Activated CD4-positive, alpha-beta T cell treated with anti-CD3 and anti-CD28 coated beads, Interleukin-2, amount 10 ng/mL, durations not matched to agents 24 days and 14 days (primary cell): Measurements from ENCODE around the gene RIOK3. TPM values are rescaled to one million over a fixed set of nuclear protein-coding genes. Genes with fewer than 3 reads are reported as not detected.
A peak's percentile ranks its signal among the peaks of the same experiment; 100 is the strongest.
"Not testable (repeated sequence)": the region's sequence is repeated elsewhere in the genome, so short reads cannot be mapped to it uniquely, and the experiment has no call there.

Experiments used
- DNase-seq: peaks from one replicate; pipeline ENCODE4 v3.0.0; 2022
- H3K27ac Mint-ChIP-seq: one replicate; pipeline ENCODE4 v1.8.0; 2022; ENCODE audit warnings: mild to moderate bottlenecking, mixed read lengths
- H3K27me3 Mint-ChIP-seq: one replicate; pipeline ENCODE4 v1.8.0; 2022; ENCODE audit warnings: mixed read lengths
- H3K36me3 Mint-ChIP-seq: one replicate; pipeline ENCODE4 v1.8.0; 2022; ENCODE audit warnings: low read depth, mild to moderate bottlenecking, mixed read lengths
- H3K4me1 Mint-ChIP-seq: one replicate; pipeline ENCODE4 v1.8.0; 2021; ENCODE audit warnings: mixed read lengths
- H3K4me3 Mint-ChIP-seq: one replicate; pipeline ENCODE4 v1.8.0; 2022; ENCODE audit warnings: mild to moderate bottlenecking, moderate library complexity, mixed read lengths
- H3K9me3 Mint-ChIP-seq: one replicate; pipeline ENCODE4 v1.8.0; 2021; ENCODE audit warnings: mixed read lengths
- intact Hi-C: fragments of 100-400 bp; cut with micrococcal nuclease; formaldehyde crosslinking; loops from one replicate; pipeline ENCODE4 v1.15.1; 2023
- total RNA-seq: library from RNA; stranded (reverse); gene quantifications from 2 replicates; pipeline ENCODE4 v1.2.3, GENCODE V29; 2022

RIOK3 gene
- total RNA-seq, 1 donor from 2014 or later, result 46.7 TPM

DNA sequence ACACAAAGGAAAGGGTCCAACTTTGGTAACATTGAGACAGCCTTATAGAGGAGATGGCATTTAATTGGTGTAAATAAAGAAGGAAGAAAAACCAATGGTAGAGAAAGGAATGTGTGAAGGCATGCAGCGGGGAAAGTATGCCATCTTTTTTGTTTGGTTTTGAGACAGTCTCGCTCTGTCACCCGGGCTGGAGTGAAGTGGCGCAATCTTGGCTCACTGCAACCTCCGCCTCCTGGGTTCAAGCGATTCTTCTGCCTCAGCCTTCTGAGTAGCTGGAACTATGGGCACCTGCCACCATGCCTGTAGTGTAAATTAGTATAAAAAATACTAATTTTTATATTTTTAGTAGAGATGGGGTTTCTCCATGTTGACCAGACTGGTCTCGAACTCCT, 6.4 kb downstream of the RIOK3 start:
- DNase-seq, result no peak
- intact Hi-C loops, result loop anchor here (10.0 kb wide), 1 partner anchor 555 kb away; the partner anchor contains the start of gene TTC39C
- Mint-ChIP-seq H3K4me1 (peaks cover 44% of the 10 kb centered on the region), H3K36me3 (peaks cover 35% of the 10 kb centered on the region), H3K9me3 (no peaks in the 10 kb centered on the region), H3K4me3 (no peak overlapping the region), H3K27me3 (no peaks in the 10 kb centered on the region), H3K27ac (no peak overlapping the region)

DNA sequence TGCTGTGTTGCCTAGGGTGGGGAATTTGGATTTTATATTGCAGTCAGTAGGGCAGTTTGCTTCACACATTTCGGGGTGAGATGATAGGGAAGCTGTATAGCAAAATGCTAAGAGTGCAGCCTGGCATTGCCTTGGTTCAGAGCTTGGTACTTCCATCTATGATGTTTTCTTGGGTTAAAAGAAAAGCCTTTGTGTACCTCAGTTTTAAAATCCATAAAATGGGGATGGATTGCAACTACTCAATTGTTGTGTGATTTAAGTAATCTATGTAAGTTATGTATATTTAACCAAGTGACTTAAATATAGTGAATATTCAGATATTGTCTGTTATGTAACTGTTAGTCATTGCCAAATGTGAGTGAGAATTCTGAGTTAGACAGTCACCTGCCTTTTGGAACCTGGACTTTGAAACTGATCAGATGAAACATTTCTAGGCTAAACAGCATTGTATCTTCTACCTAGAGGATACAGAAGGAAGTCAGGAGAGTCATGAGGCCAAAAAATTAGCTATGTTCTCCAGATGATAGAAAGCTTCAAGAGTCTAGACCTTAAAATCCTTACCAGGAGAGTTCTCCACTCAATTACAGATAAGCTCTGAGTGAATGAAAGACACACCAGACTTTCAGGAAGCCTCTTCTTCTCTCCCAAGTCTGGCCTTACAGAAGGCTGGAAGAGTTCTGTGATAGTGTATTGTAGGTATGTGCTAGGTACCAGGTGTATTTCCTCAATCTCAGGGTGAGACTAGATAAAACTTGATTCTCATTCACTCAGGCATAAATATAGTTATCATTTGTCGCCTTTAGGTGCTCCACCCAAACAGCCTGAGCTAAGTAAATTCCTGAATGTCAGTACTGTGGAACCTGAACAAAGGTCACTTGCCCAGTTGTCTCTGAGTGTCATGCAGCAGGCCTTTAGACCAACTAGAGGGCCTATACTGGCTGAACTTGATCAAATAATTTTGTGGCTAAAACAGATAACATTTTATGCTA, 7.5 kb downstream of the RIOK3 start:
- Mint-ChIP-seq H3K4me1 (peaks cover 38% of the 10 kb centered on the region), H3K4me3 (no peak overlapping the region), H3K27ac (no peak overlapping the region), H3K27me3 (no peaks in the 10 kb centered on the region), H3K9me3 (no peaks in the 10 kb centered on the region), H3K36me3 (peaks cover 38% of the 10 kb centered on the region)
- DNase-seq, result no peak
- intact Hi-C loops, result no loop called here

- peaks cover 29% of the 10 kb centered on the region for H3K4me1 Mint-ChIP-seq
- no peaks in the 10 kb centered on the region for H3K27me3 Mint-ChIP-seq
- DNase-seq, result no peak
- no peak overlapping the region for H3K27ac Mint-ChIP-seq
- intact Hi-C loops, result no loop called here
- H3K9me3 Mint-ChIP-seq, result no peaks in the 10 kb centered on the region
- peaks cover 42% of the 10 kb centered on the region for H3K36me3 Mint-ChIP-seq
- no peak overlapping the region for H3K4me3 Mint-ChIP-seq
Observed at GRCh38 chr18:23462876-23463275, 9.8 kb downstream of the RIOK3 start.

GRCh38 chr18:23468753-23469459, 15.8 kb downstream of the RIOK3 start:
- no peak for DNase-seq
- Mint-ChIP-seq H3K4me1 (peaks cover 4% of the 10 kb centered on the region), H3K27me3 (no peaks in the 10 kb centered on the region), H3K4me3 (no peak overlapping the region), H3K9me3 (no peaks in the 10 kb centered on the region), H3K36me3 (peaks cover 38% of the 10 kb centered on the region), H3K27ac (no peak overlapping the region)
- intact Hi-C loops, result no loop called here

GRCh38 chr18:23470620-23471387, 17.7 kb downstream of the RIOK3 start:
- DNase-seq, result no peak
- Mint-ChIP-seq H3K4me3 (no peak overlapping the region), H3K27me3 (no peaks in the 10 kb centered on the region), H3K9me3 (no peaks in the 10 kb centered on the region), H3K36me3 (peaks cover 40% of the 10 kb centered on the region), H3K27ac (no peak overlapping the region), H3K4me1 (peaks cover 7% of the 10 kb centered on the region)
- intact Hi-C loops, result no loop called here

DNA sequence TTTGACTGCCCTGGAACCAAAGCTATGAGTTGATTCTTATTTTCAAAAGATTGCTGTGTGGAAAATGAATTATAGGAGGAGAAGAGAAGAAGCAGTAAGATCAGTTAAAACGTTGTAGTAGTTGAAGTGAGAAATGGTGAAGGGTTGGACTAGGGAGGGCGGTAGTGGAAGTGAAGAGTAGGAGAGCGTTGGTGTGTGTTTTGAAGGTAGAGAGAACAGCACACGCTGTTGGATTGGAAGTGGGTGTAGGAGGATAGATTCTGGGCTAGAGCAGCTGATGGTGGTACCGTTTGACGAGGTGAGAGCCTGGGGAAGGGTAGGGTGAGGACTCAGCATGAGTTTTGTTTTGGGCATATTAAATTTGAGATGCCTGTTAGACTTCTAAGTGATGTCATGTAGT, 18.4 kb downstream of the RIOK3 start:
- peaks cover 41% of the 10 kb centered on the region for H3K36me3 Mint-ChIP-seq
- intact Hi-C loops, result no loop called here

GRCh38 chr18:23479829-23480505, 26.9 kb downstream of the RIOK3 start:
- Mint-ChIP-seq H3K27ac (no peak overlapping the region), H3K9me3 (no peaks in the 10 kb centered on the region), H3K36me3 (peaks cover 54% of the 10 kb centered on the region), H3K27me3 (no peaks in the 10 kb centered on the region), H3K4me3 (no peak overlapping the region), H3K4me1 (peaks cover 4% of the 10 kb centered on the region)
- no peak for DNase-seq
- intact Hi-C loops, result no loop called here

More for the DNA sequence above, 18.4 kb downstream of the RIOK3 start:
- H3K4me3 Mint-ChIP-seq, result no peak overlapping the region
- peaks cover 7% of the 10 kb centered on the region for H3K4me1 Mint-ChIP-seq
- DNase-seq, result no peak
- H3K27me3 Mint-ChIP-seq, result no peaks in the 10 kb centered on the region
- H3K9me3 Mint-ChIP-seq, result no peaks in the 10 kb centered on the region
- no peak overlapping the region for H3K27ac Mint-ChIP-seq

- intact Hi-C loops, result no loop called here
- Mint-ChIP-seq H3K4me3 (no peak overlapping the region), H3K9me3 (no peaks in the 10 kb centered on the region), H3K27me3 (no peaks in the 10 kb centered on the region), H3K36me3 (peaks cover 24% of the 10 kb centered on the region), H3K4me1 (peaks cover 17% of the 10 kb centered on the region), H3K27ac (no peak overlapping the region)
- no peak for DNase-seq
Observed at GRCh38 chr18:23484561-23485182, 31.6 kb downstream of the RIOK3 start.

DNA sequence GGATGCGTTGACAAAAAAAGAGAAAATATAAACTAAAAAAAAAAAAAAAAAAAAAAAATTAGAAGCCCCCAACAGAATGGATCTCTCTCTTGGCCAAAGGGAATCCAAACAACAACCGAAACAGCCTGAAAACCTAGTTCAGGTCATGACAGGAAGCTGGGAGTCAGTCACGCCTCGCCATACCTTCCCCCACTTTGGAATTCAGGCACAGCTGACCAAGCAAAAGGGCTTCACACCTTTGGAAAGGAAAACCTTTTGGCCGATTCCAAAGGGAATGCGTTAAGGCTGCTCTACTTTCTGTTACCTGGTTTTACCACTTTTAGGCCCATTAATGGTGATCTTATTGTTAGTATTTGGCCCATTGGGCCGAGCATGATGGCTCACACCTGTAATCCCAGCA, 32.3 kb downstream of the RIOK3 start:
- no peaks in the 10 kb centered on the region for H3K9me3 Mint-ChIP-seq
- no peaks in the 10 kb centered on the region for H3K27me3 Mint-ChIP-seq
- intact Hi-C loops, result no loop called here
- H3K27ac Mint-ChIP-seq, result no peak overlapping the region
- DNase-seq, result no peak
- no peak overlapping the region for H3K4me3 Mint-ChIP-seq
- H3K4me1 Mint-ChIP-seq, result peaks cover 17% of the 10 kb centered on the region
- H3K36me3 Mint-ChIP-seq, result peaks cover 17% of the 10 kb centered on the region

GRCh38 chr18:23487738-23488570, 34.9 kb downstream of the RIOK3 start:
- Mint-ChIP-seq H3K36me3 (peaks cover 5% of the 10 kb centered on the region), H3K27ac (peak overlapping the region; percentile 81), H3K4me3 (peak overlapping the region; percentile 57), H3K9me3 (no peaks in the 10 kb centered on the region), H3K4me1 (peaks cover 17% of the 10 kb centered on the region), H3K27me3 (no peaks in the 10 kb centered on the region)
- intact Hi-C loops, result loop anchor here (1.0 kb wide), 2 partner anchors 10 to 28 kb away; no protein-coding TSS in a partner anchor
- peak; percentile 85 for DNase-seq

DNA sequence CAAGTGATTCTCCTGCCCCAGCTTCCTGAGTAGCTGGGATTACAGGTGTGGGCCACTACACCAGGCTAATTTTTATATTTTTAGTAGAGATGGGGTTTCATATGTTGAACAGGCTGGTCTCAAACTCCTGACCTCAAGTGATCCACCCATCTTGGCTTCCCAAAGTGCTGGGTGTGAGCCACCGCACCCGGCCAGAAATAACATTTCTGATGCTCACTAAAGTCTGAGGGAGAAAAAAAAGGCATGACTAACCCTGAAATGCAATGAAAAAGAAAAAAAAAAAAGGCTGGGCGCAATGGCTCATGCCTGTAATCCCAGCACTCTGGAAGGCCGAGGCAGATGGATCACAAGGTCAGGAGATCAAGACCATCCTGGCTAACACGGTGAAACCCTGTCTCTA, 36.5 kb downstream of the RIOK3 start:
- peak overlapping the region; percentile 15 for H3K27ac Mint-ChIP-seq
- H3K36me3 Mint-ChIP-seq, DNase-seq, H3K27me3 Mint-ChIP-seq, H3K9me3 Mint-ChIP-seq, H3K4me3 Mint-ChIP-seq, intact Hi-C loops: not testable (repeated sequence)
- peaks cover 13% of the 10 kb centered on the region for H3K4me1 Mint-ChIP-seq

GRCh38 chr18:23493654-23494053, 40.6 kb downstream of the RIOK3 start:
- H3K36me3 Mint-ChIP-seq, result no peaks in the 10 kb centered on the region
- H3K27ac Mint-ChIP-seq, result no peak overlapping the region
- H3K27me3 Mint-ChIP-seq, result no peaks in the 10 kb centered on the region
- no peak overlapping the region for H3K4me3 Mint-ChIP-seq
- peaks cover under 1% of the 10 kb centered on the region for H3K4me1 Mint-ChIP-seq
- no peak for DNase-seq
- H3K9me3 Mint-ChIP-seq, result no peaks in the 10 kb centered on the region
- intact Hi-C loops, result no loop called here
